HG03521 (cell line): ENCODE results near the gene ZNF442.
"Not testable (repeated sequence)": the region's sequence is repeated elsewhere in the genome, so short reads cannot be mapped to it uniquely, and the experiment has no call there.

Experiments
- ATAC-seq: cut with Tn5 transposase; IDR thresholded peaks from one replicate; pipeline ENCODE4 v1.9.1; 2021; ENCODE audit warnings: mild to moderate bottlenecking, moderate library complexity; ENCODE audit not compliant: unreplicated experiment

ZNF442 gene

DNA sequence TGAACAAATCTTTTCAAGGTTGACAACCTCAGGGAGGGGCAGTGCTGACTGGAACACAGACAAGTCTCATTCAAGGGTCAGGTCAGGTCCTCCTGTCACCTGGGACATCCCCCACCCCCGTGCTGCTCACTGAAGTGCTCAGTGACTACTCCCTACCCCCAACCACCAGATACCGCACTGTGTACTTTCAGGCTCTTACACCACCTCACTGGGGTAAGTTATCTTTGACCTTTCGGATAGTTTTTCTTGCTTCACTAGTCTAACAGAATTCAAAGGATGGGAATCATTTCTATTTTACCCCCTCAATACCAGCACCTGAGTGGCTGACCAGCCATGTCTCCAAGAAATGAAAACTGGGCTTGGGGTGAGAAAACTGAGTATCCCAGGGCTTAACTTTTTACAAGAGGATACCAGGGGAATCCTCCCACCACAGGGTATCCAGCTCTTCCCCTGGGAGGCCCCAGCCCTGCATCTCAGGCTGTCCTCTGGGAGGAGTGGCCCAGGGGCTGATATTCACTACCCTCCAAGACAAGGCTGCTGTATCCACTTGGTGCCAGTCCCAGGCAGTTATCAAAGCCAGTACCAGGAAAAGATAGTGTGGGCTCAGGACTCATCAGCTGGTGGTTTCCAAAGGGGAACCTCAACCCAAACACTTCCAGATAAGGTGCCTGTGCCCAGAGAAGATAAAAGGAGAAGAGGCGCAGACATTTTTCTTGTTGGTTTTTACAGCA lies 34.1 kb downstream of the ZNF442 start:
- ATAC-seq: no peak

DNA sequence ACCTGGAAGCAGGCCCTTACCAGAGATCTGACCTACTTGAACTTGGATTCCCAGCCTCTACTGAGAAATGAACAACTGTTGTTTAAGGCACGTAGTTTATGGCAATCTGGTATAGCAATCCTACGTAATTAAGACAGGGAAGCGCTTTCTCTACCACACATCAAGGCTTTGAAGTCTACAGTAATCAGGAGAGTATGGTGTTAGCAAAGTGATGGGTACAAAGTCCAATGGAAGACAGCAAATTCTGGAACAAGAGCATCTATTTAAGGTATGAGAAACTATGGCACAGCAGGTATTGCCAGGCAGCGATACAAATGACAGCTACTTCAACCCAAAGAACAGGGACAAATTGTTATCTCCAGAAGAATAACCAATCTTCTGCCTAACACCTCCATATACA lies 35.1 kb downstream of the ZNF442 start:
- ATAC-seq: no peak

DNA sequence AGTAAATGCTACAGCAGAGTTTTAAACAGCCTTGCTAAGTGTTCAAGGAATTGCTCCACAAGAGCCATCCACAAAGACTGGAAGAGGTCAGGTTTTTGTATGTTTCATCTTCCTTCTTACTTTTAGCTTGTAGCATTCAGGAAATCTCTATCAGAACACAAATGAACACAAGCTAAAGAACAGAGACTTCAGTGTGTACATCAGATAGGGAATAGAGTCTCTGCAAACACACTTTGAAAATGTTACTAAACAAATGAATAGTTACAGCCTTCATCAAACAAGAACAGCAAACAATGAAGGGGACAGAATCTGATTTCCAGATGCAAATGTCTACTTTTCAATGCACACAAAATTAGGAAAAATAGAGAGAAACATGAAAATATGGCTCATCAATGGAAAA lies 39.8 kb downstream of the ZNF442 start:
- ATAC-seq: no peak

DNA sequence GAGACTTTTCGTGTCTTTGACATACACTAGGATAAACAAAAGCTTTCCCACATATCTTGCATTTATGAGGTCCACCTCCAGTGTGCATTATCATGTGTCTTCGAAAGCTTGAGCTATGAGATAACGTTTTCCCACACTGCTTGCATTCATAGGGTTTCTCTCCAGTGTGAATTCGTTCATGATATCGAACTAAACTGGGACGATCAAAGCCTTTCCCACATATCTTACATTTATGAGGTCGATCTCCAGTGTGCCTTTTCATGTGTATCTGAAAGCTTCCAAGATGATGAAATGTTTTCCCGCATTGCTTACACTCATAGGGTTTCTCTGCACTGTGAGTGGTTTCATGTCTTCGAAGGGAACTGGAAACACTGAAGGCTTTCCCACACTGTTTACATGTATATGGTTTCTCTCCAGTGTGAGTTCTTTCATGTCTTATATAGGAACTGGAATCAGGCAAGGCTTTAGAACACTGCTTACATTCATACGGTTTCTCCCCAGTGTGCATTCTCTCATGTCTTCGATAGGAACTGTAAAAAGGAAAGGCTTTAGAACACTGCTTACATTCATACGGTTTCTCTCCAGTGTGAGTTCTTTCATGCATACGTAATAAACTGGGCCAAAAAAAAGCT lies 46.6 kb downstream of the ZNF442 start:
- no peak for ATAC-seq

DNA sequence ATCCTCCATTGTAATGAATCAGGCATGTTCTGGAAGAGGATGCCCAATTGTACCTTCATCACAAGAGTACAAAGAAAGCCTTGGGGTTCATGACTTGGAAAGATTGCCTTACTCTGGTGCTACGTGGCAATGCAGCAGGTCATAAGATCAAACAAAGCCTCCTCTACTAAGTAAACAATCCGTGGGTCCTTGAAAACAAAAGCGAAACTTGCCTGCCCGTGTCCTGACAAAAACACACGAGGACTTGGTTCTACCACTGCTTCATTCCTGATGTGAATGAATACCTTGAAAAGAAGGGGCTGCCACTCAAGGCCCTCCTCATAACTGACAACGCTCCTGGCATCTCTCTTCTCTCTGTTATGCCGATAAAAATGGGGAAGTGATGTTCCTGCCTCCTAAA lies 50.9 kb downstream of the ZNF442 start:
- ATAC-seq: no peak

DNA sequence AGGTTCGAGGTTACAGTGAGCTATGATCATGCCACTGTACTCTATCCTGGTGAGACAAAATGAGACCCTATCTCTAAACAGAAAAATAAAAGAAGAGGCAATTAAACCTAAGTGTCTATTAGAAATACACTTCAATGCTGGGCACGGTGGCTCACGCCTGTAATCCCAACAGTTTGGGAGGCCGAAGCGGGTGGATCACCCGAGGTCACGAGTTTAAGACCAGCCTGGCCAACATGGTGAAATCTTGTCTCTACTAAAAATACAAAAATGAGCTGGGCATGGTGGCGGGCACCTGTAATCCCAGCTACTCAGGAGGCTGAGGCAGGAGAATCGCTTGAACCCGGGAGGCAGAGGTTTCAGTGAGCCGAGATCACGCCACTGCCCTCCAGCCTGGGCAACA lies 56.6 kb downstream of the ZNF442 start:
- ATAC-seq: not testable (repeated sequence)
